ENCODE data around the gene PAH. TPM values are rescaled to one million over a fixed set of nuclear protein-coding genes. Genes with fewer than 3 reads are reported as not detected.
A peak's percentile ranks its signal among the peaks of the same experiment; 100 is the strongest.

PAH gene
- total RNA-seq, 1 experiment from 2014 or later: 5.7 TPM

DNA sequence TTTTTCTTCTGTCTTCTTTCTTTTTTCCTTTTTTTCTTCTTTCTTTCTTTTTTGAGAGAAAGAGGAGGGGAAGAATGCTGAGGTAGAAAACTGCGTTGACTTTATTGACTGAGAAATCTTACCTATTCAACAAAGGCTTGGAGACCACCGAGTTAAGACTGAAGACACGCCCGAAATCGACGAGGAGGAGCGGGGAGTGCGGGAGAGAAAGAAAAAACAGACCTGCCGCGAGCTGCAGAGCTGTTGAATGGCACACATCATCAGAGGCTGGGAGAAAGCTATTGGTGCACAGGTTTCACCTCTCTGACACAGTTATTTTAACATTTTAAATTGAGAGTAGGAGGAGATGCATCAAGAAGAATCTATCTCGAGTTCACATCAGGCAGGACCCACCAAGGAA is 45.5 kb upstream of the PAH start:
- no peak for DNase-seq (ENCODE audit: low spot score)
- POLR2A ChIA-PET: interaction anchor here (0.6 to 1.1 kb wide), 2 partner anchors 12 to 456 kb away, joined by 4 read pairs; no protein-coding TSS in a partner anchor
- CTCF ChIA-PET: interaction anchor here (1.0 to 3.3 kb wide), 5 partner anchors 13 to 670 kb away, joined by 3 to 34 read pairs (median 3); no protein-coding TSS in a partner anchor
- peak overlapping the region; percentile 55 for H3K4me3 Mint-ChIP-seq
- H3K36me3 Mint-ChIP-seq: peaks cover 12% of the 10 kb centered on the region
- H3K4me1 Mint-ChIP-seq: peaks cover 70% of the 10 kb centered on the region
- no peak for TF ChIP-seq E2F1 (CRISPR knock-in tag; IDR thresholded peaks at IDR 0.05)
- no peak for TF ChIP-seq JUN (CRISPR knock-in tag; IDR thresholded peaks at IDR 0.05)
- TF ChIP-seq PREB (CRISPR knock-in tag; IDR thresholded peaks at IDR 0.05; ENCODE audit: borderline replicate concordance): no peak
- no peak for TF ChIP-seq ATF6 (CRISPR knock-in tag; IDR thresholded peaks at IDR 0.05)
- no peak for TF ChIP-seq ZNF281 (CRISPR knock-in tag; IDR thresholded peaks at IDR 0.05)
- TF ChIP-seq FOXP1 (CRISPR knock-in tag; IDR thresholded peaks at IDR 0.05; ENCODE audit: borderline replicate concordance): no peak
- no peak for TF ChIP-seq IRF2 (CRISPR knock-in tag; IDR thresholded peaks at IDR 0.05; ENCODE audit: borderline replicate concordance, low read depth)
- no peak for TF ChIP-seq ZNF121 (CRISPR knock-in tag; IDR thresholded peaks at IDR 0.05)
- no peak for TF ChIP-seq ZNF532 (CRISPR knock-in tag; IDR thresholded peaks at IDR 0.05; ENCODE audit: borderline replicate concordance)
- no peak for TF ChIP-seq CREM (CRISPR knock-in tag; IDR thresholded peaks at IDR 0.05)
- no peak for TF ChIP-seq ZNF671 (CRISPR knock-in tag; IDR thresholded peaks at IDR 0.05)
- TF ChIP-seq FOXJ3 (CRISPR knock-in tag; IDR thresholded peaks at IDR 0.05; ENCODE audit: borderline replicate concordance): no peak
- no peak for TF ChIP-seq SMAD3 (CRISPR knock-in tag; IDR thresholded peaks at IDR 0.05; ENCODE audit: borderline replicate concordance)
- no peak for TF ChIP-seq ZNF423 (CRISPR knock-in tag; IDR thresholded peaks at IDR 0.05)
- TF ChIP-seq ZNF425 (CRISPR knock-in tag; conservative IDR thresholded peaks at IDR 0.05): no peak
- TF ChIP-seq ZNF317 (CRISPR knock-in tag; IDR thresholded peaks at IDR 0.05; ENCODE audit: borderline replicate concordance, low read depth): no peak
- TF ChIP-seq TCF7 (CRISPR knock-in tag; IDR thresholded peaks at IDR 0.05; ENCODE audit: low read depth): no peak
- no peak for TF ChIP-seq SP1 (CRISPR knock-in tag; conservative IDR thresholded peaks at IDR 0.05)
- TF ChIP-seq FOXP4 (CRISPR knock-in tag; IDR thresholded peaks at IDR 0.05): no peak
- H3K27me3 Mint-ChIP-seq (ENCODE audit: low read depth): peaks cover 99% of the 10 kb centered on the region
- H3K9me3 Mint-ChIP-seq: peaks cover 11% of the 10 kb centered on the region
- no peak overlapping the region for H3K27ac Mint-ChIP-seq
- ATAC-seq: no peak
